Sigmoid colon (tissue), 7 donors: ENCODE measurements around the gene AP3S1. TPM values are rescaled to one million over a fixed set of nuclear protein-coding genes. Genes with fewer than 3 reads are reported as not detected.

Experiments used
- DNase-seq: peaks from one replicate; pipeline ENCODE4 v3.0.0-alpha.2; 2019
- H3K27ac ChIP-seq, 4 donors: fragments of 200-600 bp; sonication (generic); one replicate each; pipeline ENCODE4 v1.5.1; 2016 to 2019; ENCODE audit warnings: mild to moderate bottlenecking in 1 of 4
- H3K27me3 ChIP-seq, 3 donors: fragments of 200-600 bp; sonication (generic); one replicate each; pipeline ENCODE4 v1.5.1; 2019; ENCODE audit warnings: mild to moderate bottlenecking in 1 of 3
- H3K36me3 ChIP-seq, 4 donors: fragments of 200-600 bp; sonication (generic); one replicate each; pipeline ENCODE4 v1.5.1; 2016 to 2019
- H3K4me1 ChIP-seq, 4 donors: fragments of 200-600 bp; sonication (generic); one replicate each; pipeline ENCODE4 v1.5.1; 2017 to 2019
- H3K4me3 ChIP-seq, 4 donors: fragments of 200-600 bp; sonication (generic); one replicate each; pipeline ENCODE4 v1.5.1; 2017 to 2019; ENCODE audit warnings: mild to moderate bottlenecking in 2 of 4, moderate library complexity in 1 of 4
- H3K9me3 ChIP-seq, 4 donors: fragments of 200-600 bp in 3 of 4; sonication (generic) in 3 of 4; one replicate each; pipeline versions ENCODE4 v1.5.1 to v1.6.1; 2013 to 2019
- EP300 ChIP-seq, 4 donors: sonication (generic); formaldehyde crosslinking; IDR thresholded peaks; one replicate each; pipeline ENCODE4 v1.6.1; 2017; ENCODE audit warnings: antibody characterized with exemption in 4 of 4
- POLR2A ChIP-seq, 2 donors: fragments of 450-650 bp; IDR thresholded peaks; one replicate each; pipeline ENCODE4 v1.6.1; 2016; ENCODE audit warnings: antibody characterized with exemption in 2 of 2, mild to moderate bottlenecking in 2 of 2, moderate library complexity in 2 of 2
- POLR2AphosphoS5 ChIP-seq, 4 donors: sonication (generic); formaldehyde crosslinking; IDR thresholded peaks; one replicate each; pipeline ENCODE4 v1.6.1; 2017; ENCODE audit warnings: antibody characterized with exemption in 4 of 4
- WGBS, 2 donors: extraction: QIAGEN DNeasy Blood & Tissue Kit; methylation state at CpG; one replicate each; pipeline ENCODE4 v1.1.7; 2013; 5-methylcytosine and 5-hydroxymethylcytosine counted together
- intact Hi-C: fragments of 100-400 bp; cut with DNase I; formaldehyde crosslinking; loops from one replicate; pipeline ENCODE4 v1.15.1; 2023
- polyA plus RNA-seq, 3 donors: library from polyadenylated mRNA; stranded (reverse); fragments of 200-250 nt; gene quantifications; one replicate each; pipeline ENCODE4 v1.2.3, GENCODE V29; 2013
- total RNA-seq, 4 donors: library from RNA; depleted of rRNA; stranded (reverse); fragments of >200 nt; gene quantifications; one replicate each; pipeline ENCODE4 v1.1.0, GENCODE V29; 2016
- TF ChIP-seq, protein P1 (sequence below), 4 experiments: fragments of 450-650 bp in 3 of 4; fragments of 200-600 bp in 1 of 4; IDR thresholded peaks; one replicate each; pipeline ENCODE4 v1.5.1; 2016 to 2019; ENCODE audit warnings: antibody characterized with exemption in 4 of 4, mild to moderate bottlenecking in 3 of 4, moderate library complexity in 2 of 4
- donor health status: healthy with polysubstance abuse.
- donor health status: Bipolar disorder and iron deficiency.
- donor health status: healthy.

Gene AP3S1
- total and polyA plus RNA-seq, 7 donors: 59.7 to 229 (median 128) TPM

DNA sequence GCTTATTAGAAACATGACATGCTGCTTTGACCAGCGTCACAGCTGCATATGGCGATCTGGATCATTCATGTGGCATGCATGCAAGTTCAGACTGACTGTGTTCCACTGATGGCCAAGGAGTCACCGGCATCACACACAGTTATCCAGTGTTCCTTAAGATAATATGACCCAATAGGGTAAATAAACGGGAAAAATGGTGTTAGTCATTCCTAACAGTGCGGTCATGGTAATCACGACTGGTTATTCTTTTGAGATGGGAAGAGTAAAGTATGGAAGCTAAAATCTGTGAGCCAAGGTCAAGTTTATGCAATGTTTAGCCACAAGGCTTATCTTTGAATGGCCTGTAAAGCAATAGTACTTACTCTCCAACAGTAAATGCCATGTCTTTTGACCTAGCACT, 91.3 kb downstream of the AP3S1 start:
- Histone ChIP-seq H3K27me3 (no peaks in the 10 kb centered on the region), H3K27ac (no peak overlapping the region), H3K9me3 (no peaks in the 10 kb centered on the region), H3K4me3 (no peak overlapping the region), H3K36me3 (no peaks in the 10 kb centered on the region), H3K4me1 (no peaks in the 10 kb centered on the region)
- intact Hi-C loops: no loop called here
- TF ChIP-seq POLR2AphosphoS5 (IDR thresholded peaks at IDR 0.05) (no peak), EP300 (IDR thresholded peaks at IDR 0.05) (no peak), POLR2A (IDR thresholded peaks at IDR 0.05) (no peak)
- TF ChIP-seq, protein P1, sequence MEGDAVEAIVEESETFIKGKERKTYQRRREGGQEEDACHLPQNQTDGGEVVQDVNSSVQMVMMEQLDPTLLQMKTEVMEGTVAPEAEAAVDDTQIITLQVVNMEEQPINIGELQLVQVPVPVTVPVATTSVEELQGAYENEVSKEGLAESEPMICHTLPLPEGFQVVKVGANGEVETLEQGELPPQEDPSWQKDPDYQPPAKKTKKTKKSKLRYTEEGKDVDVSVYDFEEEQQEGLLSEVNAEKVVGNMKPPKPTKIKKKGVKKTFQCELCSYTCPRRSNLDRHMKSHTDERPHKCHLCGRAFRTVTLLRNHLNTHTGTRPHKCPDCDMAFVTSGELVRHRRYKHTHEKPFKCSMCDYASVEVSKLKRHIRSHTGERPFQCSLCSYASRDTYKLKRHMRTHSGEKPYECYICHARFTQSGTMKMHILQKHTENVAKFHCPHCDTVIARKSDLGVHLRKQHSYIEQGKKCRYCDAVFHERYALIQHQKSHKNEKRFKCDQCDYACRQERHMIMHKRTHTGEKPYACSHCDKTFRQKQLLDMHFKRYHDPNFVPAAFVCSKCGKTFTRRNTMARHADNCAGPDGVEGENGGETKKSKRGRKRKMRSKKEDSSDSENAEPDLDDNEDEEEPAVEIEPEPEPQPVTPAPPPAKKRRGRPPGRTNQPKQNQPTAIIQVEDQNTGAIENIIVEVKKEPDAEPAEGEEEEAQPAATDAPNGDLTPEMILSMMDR (IDR thresholded peaks at IDR 0.05): no peak
- WGBS, 2 donors: 83 to 88% methylated on average over 6 of the region's 6 CpGs
- DNase-seq: no peak

DNA sequence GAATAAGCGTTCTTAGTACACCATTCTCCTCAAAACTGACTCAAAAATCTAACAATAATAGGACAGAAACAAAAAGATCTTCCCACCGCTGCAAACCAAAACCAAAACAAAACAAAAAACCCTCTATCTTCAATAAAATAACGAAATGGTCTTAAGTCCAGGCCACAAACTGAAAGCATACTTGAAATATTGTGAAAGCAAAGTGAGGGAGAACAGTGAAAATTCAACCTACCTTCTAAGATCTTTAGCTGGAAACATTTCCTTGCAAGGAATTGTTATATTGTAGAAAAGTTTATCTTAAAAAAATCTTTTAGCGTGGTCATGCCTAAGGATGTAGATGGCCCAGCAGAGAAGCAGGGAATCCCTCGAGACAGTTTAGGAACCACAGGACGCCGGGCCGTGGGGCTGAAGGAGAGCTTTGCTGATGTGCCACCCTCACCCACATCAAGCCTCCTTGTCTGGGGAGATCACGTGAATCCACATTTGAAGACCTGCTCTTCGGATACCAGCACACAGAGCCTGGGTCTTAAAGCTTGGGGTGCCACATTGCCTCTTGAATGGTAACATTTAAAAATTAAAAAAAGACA, 92.7 kb downstream of the AP3S1 start:
- H3K4me1 ChIP-seq: no peaks in the 10 kb centered on the region
- H3K27me3 ChIP-seq: no peaks in the 10 kb centered on the region
- intact Hi-C loops: no loop called here
- no peaks in the 10 kb centered on the region for H3K36me3 ChIP-seq
- DNase-seq: no peak
- TF ChIP-seq, protein P1 (IDR thresholded peaks at IDR 0.05): no peak
- no peak overlapping the region for H3K4me3 ChIP-seq
- 89 to 91% methylated on average over 10 of the region's 10 CpGs for WGBS, 2 donors
- no peak overlapping the region for H3K27ac ChIP-seq
- H3K9me3 ChIP-seq: no peaks in the 10 kb centered on the region

DNA sequence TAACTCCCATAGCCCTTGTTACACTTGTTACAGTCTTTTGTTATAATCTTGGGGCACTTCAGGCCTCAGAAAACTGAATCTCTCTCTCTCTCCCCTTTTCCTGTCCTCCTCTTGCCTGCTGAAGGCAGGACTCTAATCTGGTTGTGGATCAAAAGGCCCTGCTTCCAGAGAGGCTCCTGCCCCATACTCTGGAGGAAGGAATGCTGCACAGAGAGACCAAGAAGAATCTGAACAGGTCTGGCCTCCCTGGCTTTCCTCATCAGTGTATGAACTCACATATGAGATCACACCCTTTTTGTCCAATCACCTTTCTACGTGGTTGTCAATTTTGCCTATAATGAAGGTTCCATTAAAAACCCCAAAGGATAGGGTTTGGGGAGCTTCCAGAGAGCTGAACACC, 94.3 kb downstream of the AP3S1 start:
- WGBS, 2 donors: 86 to 90% methylated on average over 1 of the region's 1 CpG
- Histone ChIP-seq H3K9me3 (no peaks in the 10 kb centered on the region), H3K27me3 (no peaks in the 10 kb centered on the region), H3K4me1 (no peaks in the 10 kb centered on the region), H3K4me3 (no peak overlapping the region), H3K27ac (no peak overlapping the region), H3K36me3 (no peaks in the 10 kb centered on the region)
- TF ChIP-seq POLR2A (IDR thresholded peaks at IDR 0.05) (no peak), POLR2AphosphoS5 (IDR thresholded peaks at IDR 0.05) (no peak), EP300 (IDR thresholded peaks at IDR 0.05) (no peak)
- TF ChIP-seq, protein P1 (IDR thresholded peaks at IDR 0.05): no peak
- DNase-seq: no peak
- intact Hi-C loops: no loop called here

DNA sequence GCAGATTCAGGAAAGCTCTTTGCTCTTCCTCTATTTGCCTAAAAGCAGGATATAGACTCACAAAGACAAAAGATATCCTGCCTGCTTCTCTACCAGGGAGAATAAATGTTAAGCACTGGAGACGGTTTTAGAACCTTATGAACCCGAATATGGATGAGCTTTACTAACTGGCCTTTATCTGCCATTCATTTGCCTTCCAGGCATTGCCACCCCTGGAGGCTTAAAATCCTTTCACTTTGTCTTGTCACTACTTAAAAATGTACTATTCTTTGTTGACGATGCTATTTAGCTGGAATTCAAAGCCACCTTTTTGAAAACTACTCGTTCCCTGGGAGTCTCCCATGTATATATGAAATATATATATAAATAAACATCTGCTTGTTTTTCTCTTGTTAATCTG, 97.3 kb downstream of the AP3S1 start:
- Histone ChIP-seq H3K27ac (no peak overlapping the region), H3K9me3 (no peaks in the 10 kb centered on the region), H3K4me3 (no peak overlapping the region), H3K27me3 (no peaks in the 10 kb centered on the region), H3K36me3 (no peaks in the 10 kb centered on the region), H3K4me1 (no peaks in the 10 kb centered on the region)
- no peak for TF ChIP-seq POLR2A (IDR thresholded peaks at IDR 0.05)
- no peak for TF ChIP-seq EP300 (IDR thresholded peaks at IDR 0.05)
- TF ChIP-seq POLR2AphosphoS5 (IDR thresholded peaks at IDR 0.05): no peak
- TF ChIP-seq, protein P1 (IDR thresholded peaks at IDR 0.05): no peak
- intact Hi-C loops: no loop called here
- 75 to 87% methylated on average over 4 of the region's 4 CpGs for WGBS, 2 donors
- no peak for DNase-seq
